Measurements from ENCODE around the gene SPRED3. TPM values are rescaled to one million over a fixed set of nuclear protein-coding genes. Genes with fewer than 3 reads are reported as not detected.

Gene SPRED3
- total RNA-seq, 2 experiments from 2014 or later = 0.09 to 3.0 TPM

DNA sequence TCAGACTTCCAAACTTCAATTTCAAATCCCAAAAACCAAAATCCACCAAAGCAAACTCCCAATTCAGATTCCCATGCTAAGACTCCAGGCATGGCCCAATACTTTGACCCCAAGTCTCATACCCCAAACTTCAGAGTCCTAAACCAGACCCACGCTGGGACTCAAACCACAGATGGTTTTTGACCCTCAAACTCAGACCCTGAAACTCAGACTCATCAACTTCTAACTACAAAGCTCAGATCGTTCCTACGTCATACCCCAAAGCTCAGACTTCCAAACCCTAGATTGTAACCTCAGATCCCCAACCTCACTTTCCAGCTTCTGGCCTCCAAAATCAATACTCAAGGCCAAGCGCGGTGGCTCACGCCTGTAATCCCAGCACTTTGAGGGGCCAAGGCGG lies 56.9 kb downstream of the SPRED3 start:
- intact Hi-C loops (cut with micrococcal nuclease; ENCODE audit: unreplicated experiment) = no loop called here
- no peak overlapping the region for H2AFZ ChIP-seq (ENCODE audit: low read length)
- no peaks in the 10 kb centered on the region for H3K9me3 ChIP-seq (ENCODE audit: low read length)
- no peak overlapping the region for H3K4me2 ChIP-seq (ENCODE audit: low read length)
- no peaks in the 10 kb centered on the region for H4K20me1 ChIP-seq (ENCODE audit: insufficient read depth, low read length)
- H3K36me3 ChIP-seq (ENCODE audit: insufficient read depth, low read length) = no peaks in the 10 kb centered on the region
- no TSS peak for BruUV-seq (replicated peaks)
- H3K9me2 ChIP-seq (ENCODE audit: insufficient read depth, low read length) = no peaks in the 10 kb centered on the region
- H3K79me2 ChIP-seq (ENCODE audit: insufficient read depth, low read depth, low read length) = no peaks in the 10 kb centered on the region
- H3K4me3 ChIP-seq (ENCODE audit: low read depth, low read length, poor library complexity, severe bottlenecking) = no peak overlapping the region
- ChIA-PET CTCF (ENCODE audit: unreplicated experiment) (no interaction called here), POLR2A (no interaction called here)
- TF ChIP-seq EZH2phosphoT487 (IDR thresholded peaks at IDR 0.05; ENCODE audit: borderline replicate concordance, low read depth, low read length) = no peak
- TF ChIP-seq, protein P1, sequence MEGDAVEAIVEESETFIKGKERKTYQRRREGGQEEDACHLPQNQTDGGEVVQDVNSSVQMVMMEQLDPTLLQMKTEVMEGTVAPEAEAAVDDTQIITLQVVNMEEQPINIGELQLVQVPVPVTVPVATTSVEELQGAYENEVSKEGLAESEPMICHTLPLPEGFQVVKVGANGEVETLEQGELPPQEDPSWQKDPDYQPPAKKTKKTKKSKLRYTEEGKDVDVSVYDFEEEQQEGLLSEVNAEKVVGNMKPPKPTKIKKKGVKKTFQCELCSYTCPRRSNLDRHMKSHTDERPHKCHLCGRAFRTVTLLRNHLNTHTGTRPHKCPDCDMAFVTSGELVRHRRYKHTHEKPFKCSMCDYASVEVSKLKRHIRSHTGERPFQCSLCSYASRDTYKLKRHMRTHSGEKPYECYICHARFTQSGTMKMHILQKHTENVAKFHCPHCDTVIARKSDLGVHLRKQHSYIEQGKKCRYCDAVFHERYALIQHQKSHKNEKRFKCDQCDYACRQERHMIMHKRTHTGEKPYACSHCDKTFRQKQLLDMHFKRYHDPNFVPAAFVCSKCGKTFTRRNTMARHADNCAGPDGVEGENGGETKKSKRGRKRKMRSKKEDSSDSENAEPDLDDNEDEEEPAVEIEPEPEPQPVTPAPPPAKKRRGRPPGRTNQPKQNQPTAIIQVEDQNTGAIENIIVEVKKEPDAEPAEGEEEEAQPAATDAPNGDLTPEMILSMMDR (conservative IDR thresholded peaks at IDR 0.05; ENCODE audit: low read length) = no peak
- no peak for DNase-seq (ENCODE audit: low spot score)
- H3K27ac ChIP-seq (ENCODE audit: low read depth, low read length, poor library complexity, severe bottlenecking) = no peak overlapping the region
- H3K4me1 ChIP-seq (ENCODE audit: insufficient read depth, low read length, poor library complexity, severe bottlenecking) = no peaks in the 10 kb centered on the region

DNA sequence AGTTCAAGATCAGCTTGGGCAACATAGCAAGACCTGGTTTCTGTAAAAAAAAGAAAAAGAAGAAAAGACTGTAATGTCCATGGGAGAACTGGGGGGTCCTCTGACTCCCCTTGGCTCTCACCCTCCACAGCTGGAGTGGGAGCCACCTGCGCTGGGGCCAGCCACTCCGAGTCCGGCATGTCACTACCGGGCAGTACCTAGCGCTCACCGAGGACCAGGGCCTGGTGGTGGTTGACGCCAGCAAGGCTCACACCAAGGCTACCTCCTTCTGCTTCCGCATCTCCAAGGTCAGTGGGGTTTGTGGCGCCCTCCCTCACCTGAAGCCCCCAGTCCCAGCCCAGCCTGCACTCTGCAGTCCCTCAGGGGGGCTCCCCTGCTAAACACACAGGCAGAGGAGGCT lies 59.7 kb downstream of the SPRED3 start:
- CTCF ChIA-PET (ENCODE audit: unreplicated experiment) = no interaction called here
- Histone ChIP-seq H3K4me1 (ENCODE audit: insufficient read depth, low read length, poor library complexity, severe bottlenecking) (no peaks in the 10 kb centered on the region), H3K9me2 (ENCODE audit: insufficient read depth, low read length) (no peaks in the 10 kb centered on the region), H3K79me2 (ENCODE audit: insufficient read depth, low read depth, low read length) (no peaks in the 10 kb centered on the region), H3K27ac (ENCODE audit: low read depth, low read length, poor library complexity, severe bottlenecking) (no peak overlapping the region), H3K4me2 (ENCODE audit: low read length) (no peak overlapping the region), H3K4me3 (ENCODE audit: low read depth, low read length, poor library complexity, severe bottlenecking) (no peak overlapping the region), H2AFZ (ENCODE audit: low read length) (no peak overlapping the region), H4K20me1 (ENCODE audit: insufficient read depth, low read length) (no peaks in the 10 kb centered on the region), H3K36me3 (ENCODE audit: insufficient read depth, low read length) (no peaks in the 10 kb centered on the region), H3K9me3 (ENCODE audit: low read length) (no peaks in the 10 kb centered on the region)
- no peak for TF ChIP-seq EZH2phosphoT487 (IDR thresholded peaks at IDR 0.05; ENCODE audit: borderline replicate concordance, low read depth, low read length)
- TF ChIP-seq, protein P1 (conservative IDR thresholded peaks at IDR 0.05; ENCODE audit: low read length) = no peak
- POLR2A ChIA-PET = interaction anchor here (0.6 kb wide), 1 partner anchor 278 kb away, joined by 3 read pairs; no protein-coding TSS in a partner anchor
- no TSS peak for BruUV-seq (replicated peaks)
- intact Hi-C loops (cut with micrococcal nuclease; ENCODE audit: unreplicated experiment) = no loop called here
- DNase-seq (ENCODE audit: low spot score) = no peak

Other genes with a start within 250 kb of the SPRED3 start
- 6.5 and 7.6 TPM in 2 replicates for gene DPF1, start 164.5 kb upstream of the SPRED3 start, total RNA-seq (2014; rRNA removed; shearing (Covaris generic))
- 11.3 and 11.4 TPM in 2 replicates for gene DPF1, start 164.5 kb upstream of the SPRED3 start, total RNA-seq (2022)
- not detected in 2 replicates for gene PPP1R14A, start 132.3 kb upstream of the SPRED3 start, total RNA-seq (2014; rRNA removed; shearing (Covaris generic))
- gene PPP1R14A, start 132.3 kb upstream of the SPRED3 start, total RNA-seq (2022) = not detected in 2 replicates
- gene SPINT2, start 124.1 kb upstream of the SPRED3 start, total RNA-seq (2014; rRNA removed; shearing (Covaris generic)) = 36.7 and 59.5 TPM in 2 replicates
- gene SPINT2, start 124.1 kb upstream of the SPRED3 start, total RNA-seq (2022) = 77.2 and 82.2 TPM in 2 replicates
- gene C19orf33, start 84.4 kb upstream of the SPRED3 start, total RNA-seq (2014; rRNA removed; shearing (Covaris generic)) = not detected in 2 replicates
- gene C19orf33, start 84.4 kb upstream of the SPRED3 start, total RNA-seq (2022) = not detected in 2 replicates
- 44.3 and 68.3 TPM in 2 replicates for gene YIF1B, start 72.8 kb upstream of the SPRED3 start, total RNA-seq (2014; rRNA removed; shearing (Covaris generic))
- gene YIF1B, start 72.8 kb upstream of the SPRED3 start, total RNA-seq (2022) = 59.3 and 64.3 TPM in 2 replicates
- 1.7 and 1.8 TPM in 2 replicates for gene KCNK6, start 68.9 kb upstream of the SPRED3 start, total RNA-seq (2014; rRNA removed; shearing (Covaris generic))
- 5.4 and 6.9 TPM in 2 replicates for gene KCNK6, start 68.9 kb upstream of the SPRED3 start, total RNA-seq (2022)
- 1.9 and 4.3 TPM in 2 replicates for gene CATSPERG, start 52.9 kb upstream of the SPRED3 start, total RNA-seq (2014; rRNA removed; shearing (Covaris generic))
- gene CATSPERG, start 52.9 kb upstream of the SPRED3 start, total RNA-seq (2022) = 8.3 and 9.4 TPM in 2 replicates
- 224 and 238 TPM in 2 replicates for gene PSMD8, start 14.1 kb upstream of the SPRED3 start, total RNA-seq (2014; rRNA removed; shearing (Covaris generic))
- 158 and 169 TPM in 2 replicates for gene PSMD8, start 14.1 kb upstream of the SPRED3 start, total RNA-seq (2022)
- gene GGN, start 663 bp upstream of the SPRED3 start, total RNA-seq (2014; rRNA removed; shearing (Covaris generic)) = not detected in 2 replicates
- 0.74 TPM in 1 of 2 replicates, not detected in the other for gene GGN, start 663 bp upstream of the SPRED3 start, total RNA-seq (2022)
- gene FAM98C, start 14.4 kb downstream of the SPRED3 start, total RNA-seq (2014; rRNA removed; shearing (Covaris generic)) = 21.9 and 32.8 TPM in 2 replicates
- gene FAM98C, start 14.4 kb downstream of the SPRED3 start, total RNA-seq (2022) = 30.4 and 31.1 TPM in 2 replicates
- gene RASGRP4, start 37.5 kb downstream of the SPRED3 start, total RNA-seq (2014; rRNA removed; shearing (Covaris generic)) = not detected in 2 replicates
- not detected in 2 replicates for gene RASGRP4, start 37.5 kb downstream of the SPRED3 start, total RNA-seq (2022)
- gene RYR1, start 45.0 kb downstream of the SPRED3 start, total RNA-seq (2014; rRNA removed; shearing (Covaris generic)) = 0.15 and 0.54 TPM in 2 replicates
- gene RYR1, start 45.0 kb downstream of the SPRED3 start, total RNA-seq (2022) = 0.61 and 1.4 TPM in 2 replicates
- gene MAP4K1, start 229.3 kb downstream of the SPRED3 start, total RNA-seq (2014; rRNA removed; shearing (Covaris generic)) = 102 and 108 TPM in 2 replicates
- gene MAP4K1, start 229.3 kb downstream of the SPRED3 start, total RNA-seq (2022) = 313 and 331 TPM in 2 replicates
- gene EIF3K, start 230.5 kb downstream of the SPRED3 start, total RNA-seq (2014; rRNA removed; shearing (Covaris generic)) = 321 and 325 TPM in 2 replicates
- 353 and 364 TPM in 2 replicates for gene EIF3K, start 230.5 kb downstream of the SPRED3 start, total RNA-seq (2022)

Measured in OCI-LY7 (cell line).